Naive thymus-derived CD4-positive, alpha-beta T cell (primary cell): ENCODE measurements around the gene IGSF5. TPM values are rescaled to one million over a fixed set of nuclear protein-coding genes. Genes with fewer than 3 reads are reported as not detected.
A peak's percentile ranks its signal among the peaks of the same experiment; 100 is the strongest.

Experiments
- ATAC-seq: fragments of 150-1000 bp; cut with Tn5 transposase; 2 replicates; pipeline ENCODE4 v1.10.0; 2021; ENCODE audit warnings: mild to moderate bottlenecking, moderate library complexity
- CTCF ChIA-PET: fragments of 350-600 bp; sonication (Branson Sonifier 250); formaldehyde crosslinking; loops from one replicate; lab custom pipeline; 2021; ENCODE audit warnings: antibody characterized with exemption; lab: Charles Lee
- POLR2A ChIA-PET: fragments of 350-600 bp; sonication (Branson Sonifier 250); formaldehyde crosslinking; loops from one replicate; lab custom pipeline; 2021; ENCODE audit warnings: antibody characterized with exemption, inconsistent platforms; lab: Charles Lee
- DNase-seq, 9 donors: peaks; one replicate each; pipeline versions ENCODE4 v3.0.0 to v3.0.0-alpha.2; 2020 to 2022; ENCODE audit warnings: mixed read lengths in 1 of 9
- H3K27ac ChIP-seq: one replicate; pipeline ENCODE4 v1.7.0; 2013; ENCODE audit warnings: mild to moderate bottlenecking, low read depth, low read length, moderate library complexity
- H3K27me3 ChIP-seq, 2 donors: one replicate each; pipeline ENCODE4 v1.7.0; 2013; ENCODE audit warnings: low read length in 2 of 2, mild to moderate bottlenecking in 2 of 2, moderate library complexity in 2 of 2; ENCODE audit not compliant: control insufficient read depth in 2 of 2, insufficient read depth in 2 of 2
- H3K36me3 ChIP-seq, 3 experiments: 1 replicate in 2 of 3; 2 replicates in 1 of 3; pipeline ENCODE4 v1.7.0; 2013; ENCODE audit warnings: low read length in 3 of 3, mild to moderate bottlenecking in 3 of 3, moderate library complexity in 1 of 3; ENCODE audit not compliant: insufficient read depth in 3 of 3, control insufficient read depth in 2 of 3
- H3K4me1 ChIP-seq, 2 donors: one replicate each; pipeline ENCODE4 v1.7.0; 2013; ENCODE audit warnings: low read length in 2 of 2, mild to moderate bottlenecking in 2 of 2, moderate library complexity in 1 of 2; ENCODE audit not compliant: control insufficient read depth in 2 of 2, insufficient read depth in 2 of 2
- H3K4me3 ChIP-seq: 2 replicates; pipeline ENCODE4 v1.7.0; 2013; ENCODE audit warnings: mild to moderate bottlenecking, low read length
- H3K9me3 ChIP-seq, 3 experiments: 1 replicate in 2 of 3; 2 replicates in 1 of 3; pipeline ENCODE4 v1.7.0; 2013; ENCODE audit warnings: low read length in 3 of 3; ENCODE audit not compliant: control insufficient read depth in 2 of 3
- H3K27ac Mint-ChIP-seq, 9 donors: one replicate each; pipeline ENCODE4 v1.8.0; 2020 to 2022; ENCODE audit warnings: mixed read lengths in 9 of 9, mild to moderate bottlenecking in 8 of 9, moderate library complexity in 5 of 9, inconsistent platforms in 2 of 9
- H3K27me3 Mint-ChIP-seq, 5 donors: one replicate each; pipeline ENCODE4 v1.8.0; 2021 to 2022; ENCODE audit warnings: mixed read lengths in 5 of 5, mild to moderate bottlenecking in 1 of 5
- H3K36me3 Mint-ChIP-seq, 5 donors: one replicate each; pipeline ENCODE4 v1.8.0; 2020 to 2022; ENCODE audit warnings: mixed read lengths in 5 of 5, mild to moderate bottlenecking in 3 of 5, inconsistent platforms in 1 of 5
- H3K4me1 Mint-ChIP-seq, 7 donors: one replicate each; pipeline ENCODE4 v1.8.0; 2020 to 2022; ENCODE audit warnings: mixed read lengths in 7 of 7, mild to moderate bottlenecking in 3 of 7, inconsistent platforms in 1 of 7
- H3K4me3 Mint-ChIP-seq, 10 donors: one replicate each; pipeline ENCODE4 v1.8.0; 2020 to 2022; ENCODE audit warnings: mild to moderate bottlenecking in 10 of 10, mixed read lengths in 10 of 10, moderate library complexity in 6 of 10, inconsistent platforms in 2 of 10
- H3K9me3 Mint-ChIP-seq, 11 donors: one replicate each; pipeline ENCODE4 v1.8.0; 2020 to 2022; ENCODE audit warnings: mixed read lengths in 11 of 11, mild to moderate bottlenecking in 4 of 11, inconsistent platforms in 1 of 11, moderate library complexity in 1 of 11
- intact Hi-C, 2 donors: fragments of 100-400 bp; cut with micrococcal nuclease; formaldehyde crosslinking; loops; one replicate each; pipeline ENCODE4 v1.15.1; 2023
- polyA plus RNA-seq, 2 donors: library from polyadenylated mRNA; unstranded; fragments of 300-500 nt; fragmentation: Illumina TruSeq; gene quantifications; one replicate each; pipeline ENCODE4 v1.2.3, GENCODE V29; 2021
- total RNA-seq, 6 experiments: library from RNA in 5 of 6; stranded (reverse) in 5 of 6; gene quantifications; 1 replicate in 5 of 6; 2 replicates in 1 of 6; pipeline ENCODE4 v1.2.3 and lab custom pipeline; 2021 to 2026

The IGSF5 gene
- total and polyA plus RNA-seq, 7 experiments from 2014 or later = not detected

- H3K27me3 Mint-ChIP-seq = peaks cover 0 to 27% (median 20%) of the 10 kb centered on the region in 5 donors
- CTCF ChIA-PET = interaction anchor here (0.7 kb wide), 1 partner anchor 11 kb away, joined by 3 read pairs; no protein-coding TSS in a partner anchor
Observed at GRCh38 chr21:39710866-39711265, 34.1 kb upstream of the IGSF5 start.

GRCh38 chr21:39712273-39712672 is 32.7 kb upstream of the IGSF5 start:
- Histone ChIP-seq H3K4me1 (no peaks in the 10 kb centered on the region), H3K27me3 (no peaks in the 10 kb centered on the region), H3K4me3 (no peak overlapping the region), H3K27ac (no peak overlapping the region), H3K36me3 (no peaks in the 10 kb centered on the region), H3K9me3 (no peaks in the 10 kb centered on the region)
- intact Hi-C loops = no loop called here
- POLR2A ChIA-PET = no interaction called here
- H3K27ac Mint-ChIP-seq = no peak overlapping the region
- DNase-seq = no peak
- no peak for ATAC-seq
- H3K4me1 Mint-ChIP-seq = no peaks in the 10 kb centered on the region
- no peaks in the 10 kb centered on the region for H3K36me3 Mint-ChIP-seq
- H3K27me3 Mint-ChIP-seq = peaks cover 0 to 24% (median 17%) of the 10 kb centered on the region in 5 donors
- CTCF ChIA-PET = no interaction called here
- H3K9me3 Mint-ChIP-seq = no peaks in the 10 kb centered on the region
- H3K4me3 Mint-ChIP-seq = no peak overlapping the region

More at GRCh38 chr21:39710866-39711265, 34.1 kb upstream of the IGSF5 start:
- POLR2A ChIA-PET = no interaction called here
- ATAC-seq (no peak), DNase-seq (no peak)
- Histone ChIP-seq H3K36me3 (no peaks in the 10 kb centered on the region), H3K4me3 (no peak overlapping the region), H3K27ac (no peak overlapping the region), H3K27me3 (no peaks in the 10 kb centered on the region), H3K9me3 (no peaks in the 10 kb centered on the region), H3K4me1 (no peaks in the 10 kb centered on the region)
- Mint-ChIP-seq H3K4me3 (no peak overlapping the region), H3K4me1 (no peaks in the 10 kb centered on the region), H3K36me3 (no peaks in the 10 kb centered on the region), H3K27ac (no peak overlapping the region), H3K9me3 (peaks cover 0 to 3% (median 0%) of the 10 kb centered on the region in 11 donors)
- intact Hi-C loops = no loop called here

DNA sequence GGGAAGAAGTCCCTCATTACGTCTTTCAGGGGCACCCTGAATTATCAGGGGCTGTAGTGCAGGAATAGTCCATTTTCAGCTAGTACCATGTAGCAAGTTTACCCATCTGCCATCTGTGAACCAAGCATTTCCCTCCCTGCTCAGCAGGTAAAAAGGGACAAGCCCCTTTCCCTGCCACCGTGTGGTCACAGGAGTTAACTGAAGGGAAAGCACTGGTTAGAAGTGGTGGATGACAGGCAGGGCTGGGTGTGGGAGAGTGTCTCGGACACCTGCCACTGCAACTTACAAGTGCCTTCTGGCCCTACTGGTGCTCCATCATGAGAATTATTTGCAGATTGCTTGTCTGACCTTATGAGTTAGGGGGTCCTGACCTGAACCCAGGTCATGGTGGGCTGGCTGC is 32.0 kb upstream of the IGSF5 start:
- DNase-seq (no peak), ATAC-seq (no peak)
- Mint-ChIP-seq H3K4me1 (no peaks in the 10 kb centered on the region), H3K27ac (no peak overlapping the region), H3K9me3 (no peaks in the 10 kb centered on the region), H3K36me3 (no peaks in the 10 kb centered on the region), H3K27me3 (peaks cover 0 to 17% (median 11%) of the 10 kb centered on the region in 5 donors), H3K4me3 (no peak overlapping the region)
- H3K27ac ChIP-seq = no peak overlapping the region
- CTCF ChIA-PET = no interaction called here
- POLR2A ChIA-PET = no interaction called here
- H3K27me3 ChIP-seq = no peaks in the 10 kb centered on the region
- no peaks in the 10 kb centered on the region for H3K9me3 ChIP-seq
- H3K4me1 ChIP-seq = no peaks in the 10 kb centered on the region
- H3K36me3 ChIP-seq = no peaks in the 10 kb centered on the region
- intact Hi-C loops = no loop called here
- no peak overlapping the region for H3K4me3 ChIP-seq

GRCh38 chr21:39713905-39714304 is 31.1 kb upstream of the IGSF5 start:
- Mint-ChIP-seq H3K9me3 (no peaks in the 10 kb centered on the region), H3K4me3 (no peak overlapping the region), H3K36me3 (no peaks in the 10 kb centered on the region), H3K27me3 (peaks cover 3 to 17% (median 11%) of the 10 kb centered on the region in 5 donors), H3K27ac (no peak overlapping the region), H3K4me1 (no peaks in the 10 kb centered on the region)
- intact Hi-C loops = no loop called here
- Histone ChIP-seq H3K27me3 (no peaks in the 10 kb centered on the region), H3K27ac (no peak overlapping the region), H3K36me3 (no peaks in the 10 kb centered on the region), H3K4me3 (no peak overlapping the region), H3K9me3 (no peaks in the 10 kb centered on the region), H3K4me1 (no peaks in the 10 kb centered on the region)
- CTCF ChIA-PET = no interaction called here
- DNase-seq (no peak), ATAC-seq (no peak)
- POLR2A ChIA-PET = no interaction called here

- DNase-seq (no peak), ATAC-seq (no peak)
- Mint-ChIP-seq H3K9me3 (peaks cover 0 to 2% (median 0%) of the 10 kb centered on the region in 11 donors), H3K36me3 (no peaks in the 10 kb centered on the region), H3K4me1 (no peaks in the 10 kb centered on the region), H3K4me3 (no peak overlapping the region), H3K27ac (no peak overlapping the region), H3K27me3 (peaks cover 3 to 17% (median 11%) of the 10 kb centered on the region in 5 donors)
- H3K9me3 ChIP-seq = no peaks in the 10 kb centered on the region
- H3K27me3 ChIP-seq = no peaks in the 10 kb centered on the region
- H3K4me1 ChIP-seq = no peaks in the 10 kb centered on the region
- POLR2A ChIA-PET = no interaction called here
- intact Hi-C loops = no loop called here
- CTCF ChIA-PET = no interaction called here
- no peak overlapping the region for H3K4me3 ChIP-seq
- H3K36me3 ChIP-seq = no peaks in the 10 kb centered on the region
- H3K27ac ChIP-seq = no peak overlapping the region
Observed at GRCh38 chr21:39714331-39714730, 30.7 kb upstream of the IGSF5 start.

GRCh38 chr21:39715804-39716397 is 29.1 kb upstream of the IGSF5 start:
- no peaks in the 10 kb centered on the region for H3K36me3 Mint-ChIP-seq
- intact Hi-C loops = no loop called here
- no peak for ATAC-seq
- no peak overlapping the region for H3K27ac ChIP-seq
- no peaks in the 10 kb centered on the region for H3K27me3 ChIP-seq
- CTCF ChIA-PET = interaction anchor here (0.7 to 1.0 kb wide), 2 partner anchors 68 to 192 kb away, joined by 3 to 4 read pairs; no protein-coding TSS in a partner anchor
- no peaks in the 10 kb centered on the region for H3K4me1 ChIP-seq
- no peaks in the 10 kb centered on the region for H3K4me1 Mint-ChIP-seq
- DNase-seq = peak in 5 of 9 donors; percentile 0 to 28 (median 7)
- no peak overlapping the region for H3K27ac Mint-ChIP-seq
- peaks cover 6 to 24% (median 11%) of the 10 kb centered on the region in 5 donors for H3K27me3 Mint-ChIP-seq
- no peaks in the 10 kb centered on the region for H3K9me3 ChIP-seq
- peaks cover 0 to 2% (median 0%) of the 10 kb centered on the region in 11 donors for H3K9me3 Mint-ChIP-seq
- H3K4me3 Mint-ChIP-seq = no peak overlapping the region
- H3K36me3 ChIP-seq = no peaks in the 10 kb centered on the region
- POLR2A ChIA-PET = no interaction called here
- H3K4me3 ChIP-seq = no peak overlapping the region

GRCh38 chr21:39720126-39720778 is 24.7 kb upstream of the IGSF5 start:
- Mint-ChIP-seq H3K27ac (no peak overlapping the region), H3K9me3 (peaks cover 0 to 10% (median 0%) of the 10 kb centered on the region in 11 donors), H3K27me3 (peaks cover 6 to 20% (median 9%) of the 10 kb centered on the region in 5 donors), H3K36me3 (no peaks in the 10 kb centered on the region), H3K4me1 (no peaks in the 10 kb centered on the region), H3K4me3 (no peak overlapping the region)
- no peak overlapping the region for H3K27ac ChIP-seq
- ChIA-PET POLR2A (no interaction called here), CTCF (no interaction called here)
- H3K4me3 ChIP-seq = no peak overlapping the region
- intact Hi-C loops = no loop called here
- no peaks in the 10 kb centered on the region for H3K9me3 ChIP-seq
- DNase-seq = no peak
- ATAC-seq = no peak
- no peaks in the 10 kb centered on the region for H3K36me3 ChIP-seq
- H3K27me3 ChIP-seq = no peaks in the 10 kb centered on the region
- no peaks in the 10 kb centered on the region for H3K4me1 ChIP-seq
